Activated CD8-positive, alpha-beta memory T cell treated with anti-CD3 and anti-CD28 coated beads, Interleukin-2, amount 50 U/mL, for 24 hours (primary cell): ENCODE results near the gene CSNK1A1L.

ENCODE experiments used
- DNase-seq: peaks from one replicate; pipeline ENCODE4 v3.0.0-alpha.2; 2020; ENCODE audit errors: extremely low read depth

The CSNK1A1L gene

GRCh38 chr13:37107456-37107855 is 2.0 kb upstream of the CSNK1A1L start:
- no peak for DNase-seq

GRCh38 chr13:37106642-37107041 is 1.2 kb upstream of the CSNK1A1L start:
- DNase-seq = no peak

- DNase-seq = no peak
Observed at GRCh38 chr13:37102896-37103295, 2.6 kb downstream of the CSNK1A1L start.

GRCh38 chr13:37101201-37101600 is 4.3 kb downstream of the CSNK1A1L start:
- DNase-seq = no peak

- DNase-seq = no peak
Observed at GRCh38 chr13:37100731-37101130, 4.7 kb downstream of the CSNK1A1L start.

GRCh38 chr13:37097076-37097475 is 8.4 kb downstream of the CSNK1A1L start:
- no peak for DNase-seq

GRCh38 chr13:37094840-37095239 is 10.6 kb downstream of the CSNK1A1L start:
- DNase-seq = no peak

- DNase-seq = no peak
Observed at GRCh38 chr13:37094099-37094498, 11.4 kb downstream of the CSNK1A1L start.

GRCh38 chr13:37091835-37092234 is 13.6 kb downstream of the CSNK1A1L start:
- DNase-seq = no peak

GRCh38 chr13:37090912-37091311 is 14.6 kb downstream of the CSNK1A1L start:
- no peak for DNase-seq

- no peak for DNase-seq
Observed at GRCh38 chr13:37089495-37089894, 16.0 kb downstream of the CSNK1A1L start.

GRCh38 chr13:37087486-37087885 is 18.0 kb downstream of the CSNK1A1L start:
- no peak for DNase-seq

GRCh38 chr13:37085606-37086005 is 19.9 kb downstream of the CSNK1A1L start:
- DNase-seq = no peak

GRCh38 chr13:37076818-37077217 is 28.6 kb downstream of the CSNK1A1L start:
- no peak for DNase-seq

GRCh38 chr13:37075164-37075563 is 30.3 kb downstream of the CSNK1A1L start:
- no peak for DNase-seq

GRCh38 chr13:37074703-37075102 is 30.8 kb downstream of the CSNK1A1L start:
- DNase-seq = no peak

GRCh38 chr13:37072024-37072423 is 33.4 kb downstream of the CSNK1A1L start:
- no peak for DNase-seq

- no peak for DNase-seq
Observed at GRCh38 chr13:37070956-37071355, 34.5 kb downstream of the CSNK1A1L start.

GRCh38 chr13:37070145-37070695 is 35.2 kb downstream of the CSNK1A1L start:
- DNase-seq = no peak

GRCh38 chr13:37069597-37070103 is 35.8 kb downstream of the CSNK1A1L start:
- no peak for DNase-seq

- no peak for DNase-seq
Observed at GRCh38 chr13:37068962-37069361, 36.5 kb downstream of the CSNK1A1L start.

GRCh38 chr13:37067874-37068273 is 37.6 kb downstream of the CSNK1A1L start:
- DNase-seq = no peak

GRCh38 chr13:37065890-37066526 is 39.5 kb downstream of the CSNK1A1L start:
- no peak for DNase-seq

GRCh38 chr13:37059848-37060192 is 45.6 kb downstream of the CSNK1A1L start:
- DNase-seq = no peak
